HUES48 (cell line): ENCODE measurements around the gene TEAD2.

Source experiments
- H3K27ac ChIP-seq: one replicate; pipeline ENCODE4 v1.7.0; 2013; ENCODE audit warnings: low read depth, low read length, inconsistent platforms
- H3K27me3 ChIP-seq: 2 replicates; pipeline ENCODE4 v1.6.1; 2013; ENCODE audit warnings: mild to moderate bottlenecking, low read length; ENCODE audit not compliant: control insufficient read depth, insufficient read depth
- H3K36me3 ChIP-seq: 2 replicates; pipeline ENCODE4 v1.6.1; 2013; ENCODE audit warnings: low read length; ENCODE audit not compliant: control insufficient read depth, insufficient read depth
- H3K4me1 ChIP-seq: 2 replicates; pipeline ENCODE4 v1.6.1; 2013; ENCODE audit warnings: mild to moderate bottlenecking, low read length; ENCODE audit not compliant: control insufficient read depth, insufficient read depth
- H3K4me3 ChIP-seq: 2 replicates; pipeline ENCODE4 v1.5.1; 2013; ENCODE audit warnings: mild to moderate bottlenecking, low read depth, low read length
- H3K9ac ChIP-seq: 2 replicates; pipeline ENCODE4 v1.6.1; 2013; ENCODE audit warnings: mild to moderate bottlenecking, low read depth, low read length, moderate library complexity
- H3K9me3 ChIP-seq: 2 replicates; pipeline ENCODE4 v1.6.1; 2013; ENCODE audit warnings: low read length; ENCODE audit not compliant: control insufficient read depth, insufficient read depth

The TEAD2 gene

DNA sequence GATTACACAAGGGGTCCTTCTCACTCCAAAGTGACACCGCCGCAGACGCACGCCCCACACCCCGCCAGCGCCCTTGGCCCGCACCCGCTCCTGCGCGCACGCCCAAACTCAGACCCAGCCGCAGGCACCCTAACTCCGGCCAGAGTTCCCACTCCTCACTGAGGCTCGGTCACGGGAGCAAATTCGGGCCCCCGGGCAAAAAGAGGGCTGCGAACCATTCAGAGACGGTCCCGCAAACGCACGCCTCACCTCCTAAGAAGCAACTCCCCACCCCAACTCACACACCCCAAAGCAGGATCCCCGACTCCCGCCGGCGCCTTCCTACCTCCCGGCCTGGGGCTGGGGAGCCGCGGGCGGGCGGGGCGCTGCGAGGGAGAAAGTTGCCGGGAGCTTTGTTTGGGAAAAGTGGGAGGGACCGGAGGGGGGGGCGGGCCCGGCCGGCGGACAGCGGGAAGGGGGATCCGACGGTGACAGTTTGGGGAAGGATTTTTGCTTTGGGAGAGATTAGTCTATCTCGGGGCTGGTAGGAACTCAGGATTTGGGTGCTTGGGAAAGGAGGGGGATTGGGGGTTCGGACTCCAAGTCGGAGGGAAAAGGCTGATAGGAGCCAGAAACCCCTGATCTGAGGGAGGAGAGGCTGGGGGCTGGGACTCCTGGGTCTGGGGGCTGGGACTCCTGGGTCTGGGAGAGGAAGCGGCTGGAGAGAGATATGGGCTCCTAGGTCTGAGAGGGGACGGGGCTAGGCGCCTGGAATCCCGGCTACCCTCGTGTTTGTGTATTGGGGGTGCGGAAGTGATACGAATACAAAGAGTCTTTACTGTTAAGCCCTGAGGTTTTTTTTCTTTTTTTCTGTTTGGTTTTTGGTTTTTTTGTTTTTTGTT, at the start of gene TEAD2:
TEAD2 (minus strand) TSS at position 369 of the 881 bp plus-strand sequence. CDS start 2,341 bp downstream, outside the sequence.
- H3K4me3 ChIP-seq: peak within 1 kb of the TSS; percentile 95
- peak within 1 kb of the TSS; percentile 95 for H3K9ac ChIP-seq
- H3K9me3 ChIP-seq: no peaks in the 10 kb centered on the region
- H3K4me1 ChIP-seq: peaks cover 3% of the 10 kb centered on the region; the same call in 1 of the 2 replicates
- peak within 1 kb of the TSS; percentile 97 for H3K27ac ChIP-seq
- no peaks in the 10 kb centered on the region for H3K27me3 ChIP-seq
- H3K36me3 ChIP-seq: peaks cover 23% of the 10 kb centered on the region

DNA sequence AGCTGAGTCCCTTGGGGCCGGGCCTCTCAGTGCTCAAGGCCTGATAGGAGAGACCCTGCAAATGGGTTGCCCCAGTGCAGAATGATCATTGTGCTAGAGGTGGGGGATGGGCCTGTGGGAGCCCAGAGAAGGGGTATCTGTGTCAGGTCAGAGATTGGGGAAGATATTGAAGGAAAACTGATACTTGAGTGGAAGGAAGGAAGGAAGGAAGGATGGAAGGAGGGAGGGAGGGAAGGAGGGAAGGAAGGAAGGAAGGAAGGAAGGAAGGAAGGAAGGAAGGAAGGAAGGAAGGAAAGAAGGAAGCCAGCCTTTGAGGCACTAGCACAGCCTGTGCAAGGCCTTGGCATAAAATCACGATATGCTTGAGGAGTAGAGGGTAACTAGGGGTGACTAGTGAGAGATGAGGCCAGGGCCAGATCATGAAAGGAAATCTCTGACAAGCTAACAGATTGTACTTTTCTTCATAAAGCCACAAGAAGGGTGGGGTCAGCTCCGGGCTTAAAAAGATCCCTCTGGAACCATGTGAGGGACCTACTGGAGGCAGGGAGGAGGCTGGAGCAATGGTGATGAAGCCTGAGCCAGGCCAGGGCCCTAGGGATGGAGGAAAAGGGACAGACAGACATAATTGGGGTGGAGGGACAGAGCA, 49.6 kb upstream of the TEAD2 start:
- Histone ChIP-seq H3K36me3 (no peaks in the 10 kb centered on the region), H3K9ac (no peak overlapping the region), H3K9me3 (no peaks in the 10 kb centered on the region), H3K4me3 (no peak overlapping the region), H3K27ac (no peak overlapping the region), H3K27me3 (no peaks in the 10 kb centered on the region), H3K4me1 (peaks cover 11% of the 10 kb centered on the region; the same call in 1 of the 2 replicates)

GRCh38 chr19:49409441-49410029, 47.3 kb upstream of the TEAD2 start:
- Histone ChIP-seq H3K9me3 (no peaks in the 10 kb centered on the region), H3K36me3 (no peaks in the 10 kb centered on the region), H3K9ac (no peak overlapping the region), H3K4me1 (peaks cover 1% of the 10 kb centered on the region), H3K27ac (no peak overlapping the region), H3K4me3 (no peak overlapping the region), H3K27me3 (no peaks in the 10 kb centered on the region)

DNA sequence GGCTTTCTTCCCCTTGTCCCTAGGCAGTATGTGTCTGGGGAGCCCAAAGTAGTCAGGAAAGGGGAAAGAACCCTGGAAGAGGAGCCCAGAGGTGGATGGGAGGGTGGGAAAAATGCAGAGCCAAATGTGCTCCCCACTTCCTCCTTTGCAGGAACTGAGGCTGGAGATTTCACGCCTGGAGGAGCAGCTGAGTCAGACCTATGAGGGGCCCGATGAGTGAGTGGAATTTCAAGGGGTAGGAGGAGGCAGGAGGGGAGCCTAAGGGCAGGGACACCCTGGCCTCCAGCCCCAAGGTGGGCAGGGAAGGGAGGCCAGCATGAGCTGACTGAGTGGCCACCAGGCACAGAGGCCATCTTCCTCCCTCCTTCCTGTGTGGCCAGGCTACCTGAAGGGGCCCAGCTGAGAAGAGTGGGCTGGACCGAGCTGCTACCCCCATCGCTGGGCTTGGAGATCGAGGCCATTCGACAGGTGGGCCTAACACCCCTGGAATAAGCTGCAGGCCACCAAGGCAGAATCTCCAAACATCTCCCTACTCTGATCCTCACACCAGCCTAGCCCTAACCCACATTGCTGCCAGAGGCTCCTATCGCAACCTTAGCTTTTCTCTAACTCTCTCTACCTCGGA, 46.7 kb upstream of the TEAD2 start:
- no peak overlapping the region for H3K4me3 ChIP-seq
- peaks cover 7% of the 10 kb centered on the region for H3K4me1 ChIP-seq
- H3K36me3 ChIP-seq: no peaks in the 10 kb centered on the region
- no peaks in the 10 kb centered on the region for H3K27me3 ChIP-seq
- H3K9me3 ChIP-seq: no peaks in the 10 kb centered on the region
- no peak overlapping the region for H3K27ac ChIP-seq
- no peak overlapping the region for H3K9ac ChIP-seq

DNA sequence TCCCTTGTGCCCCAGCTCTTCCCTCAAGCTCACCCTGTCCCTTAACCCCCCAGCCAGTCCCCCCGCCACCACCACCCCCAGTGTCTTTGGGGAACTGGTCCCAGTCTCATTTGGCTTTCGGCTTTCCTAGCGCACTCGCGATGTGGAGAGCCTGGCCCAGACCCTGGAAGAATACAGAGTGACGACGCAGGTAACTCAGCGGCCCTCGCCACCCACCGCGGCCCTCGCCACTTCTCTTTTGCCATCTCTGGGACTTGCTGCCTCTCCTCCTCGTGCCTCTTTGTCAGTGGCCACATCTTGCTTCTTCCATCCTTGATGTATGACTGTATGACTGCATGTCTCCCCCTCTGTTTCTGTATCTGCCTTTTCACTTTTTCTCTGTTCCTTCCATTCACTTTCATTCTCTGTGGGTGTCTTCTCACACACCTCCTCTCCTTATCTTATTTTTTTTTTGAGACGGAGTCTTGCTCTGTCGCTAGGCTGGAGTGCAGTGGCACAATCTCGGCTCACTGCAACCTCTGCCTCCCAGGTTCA, 45.3 kb upstream of the TEAD2 start:
- H3K36me3 ChIP-seq: no peaks in the 10 kb centered on the region
- H3K4me1 ChIP-seq: peaks cover 14% of the 10 kb centered on the region
- no peaks in the 10 kb centered on the region for H3K9me3 ChIP-seq
- no peak overlapping the region for H3K4me3 ChIP-seq
- no peak overlapping the region for H3K9ac ChIP-seq
- no peaks in the 10 kb centered on the region for H3K27me3 ChIP-seq
- no peak overlapping the region for H3K27ac ChIP-seq

DNA sequence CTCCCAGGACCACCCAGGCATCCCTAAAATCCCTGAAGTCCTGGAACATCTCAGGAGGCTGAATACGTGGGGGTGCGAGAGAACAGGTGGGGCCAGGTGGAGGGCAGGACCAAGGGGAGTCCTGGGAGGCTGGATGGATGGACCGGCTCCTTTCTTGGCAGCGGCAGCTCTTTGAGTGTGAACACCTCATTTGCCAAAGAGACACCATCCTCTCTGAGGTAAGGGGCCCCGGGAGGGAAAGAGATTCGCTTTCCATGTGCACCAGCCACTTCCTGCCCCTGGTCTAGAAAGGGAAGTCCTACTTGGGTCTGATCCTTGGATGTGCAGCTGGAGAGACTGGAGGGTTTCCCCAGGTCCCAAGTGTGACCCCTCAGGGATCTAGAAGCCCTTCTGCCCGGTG, 44.9 kb upstream of the TEAD2 start:
- H3K9ac ChIP-seq: no peak overlapping the region
- no peak overlapping the region for H3K4me3 ChIP-seq
- peaks cover 14% of the 10 kb centered on the region for H3K4me1 ChIP-seq

DNA sequence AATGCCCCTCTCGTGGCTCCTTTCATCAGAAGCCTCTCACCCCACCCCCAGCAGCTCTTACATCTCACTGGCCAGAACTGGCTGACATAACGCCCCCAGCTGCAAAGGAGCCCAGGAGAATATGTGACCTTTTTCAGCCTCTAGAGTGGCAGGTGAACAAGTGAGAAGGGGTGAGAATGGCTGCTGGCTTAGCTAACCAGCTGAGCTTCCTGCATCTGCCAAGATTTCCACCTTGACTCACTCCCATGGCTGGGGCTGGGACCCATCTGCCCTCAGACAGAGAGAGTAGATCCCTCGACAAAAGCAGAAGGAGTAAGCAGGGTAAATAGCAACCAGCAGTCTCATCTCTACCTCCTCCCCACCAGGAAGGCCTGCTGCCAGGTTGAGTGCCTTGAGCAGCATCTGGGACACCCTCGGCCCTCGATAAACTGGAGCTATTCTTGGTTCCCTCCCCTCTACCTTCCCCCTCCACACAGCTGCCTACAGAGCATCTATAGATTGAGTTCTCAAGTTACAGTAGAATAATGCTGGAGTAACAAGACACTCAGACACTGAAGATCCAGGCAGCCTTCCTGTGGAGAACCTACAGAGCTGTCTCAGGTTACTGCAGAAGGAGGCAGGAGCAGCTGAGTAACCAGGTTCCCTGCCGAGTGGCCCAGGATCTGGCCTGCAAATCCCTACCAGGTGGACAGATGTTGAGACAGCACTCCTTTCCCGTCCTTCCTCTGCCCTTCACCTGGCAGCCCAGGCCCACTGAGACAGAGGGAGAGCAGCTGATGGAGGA, 41.4 kb upstream of the TEAD2 start:
- H3K27ac ChIP-seq: peak overlapping the region; percentile 92
- peak overlapping the region; percentile 4; the same call in 1 of the 2 replicates for H3K9ac ChIP-seq
- H3K36me3 ChIP-seq: no peaks in the 10 kb centered on the region
- no peak overlapping the region for H3K4me3 ChIP-seq
- H3K27me3 ChIP-seq: no peaks in the 10 kb centered on the region
- H3K9me3 ChIP-seq: no peaks in the 10 kb centered on the region
- H3K4me1 ChIP-seq: peaks cover 14% of the 10 kb centered on the region

More for the DNA sequence above, 44.9 kb upstream of the TEAD2 start:
- H3K36me3 ChIP-seq: no peaks in the 10 kb centered on the region
- H3K27me3 ChIP-seq: no peaks in the 10 kb centered on the region
- no peaks in the 10 kb centered on the region for H3K9me3 ChIP-seq
- no peak overlapping the region for H3K27ac ChIP-seq

- H3K4me3 ChIP-seq: no peak overlapping the region
- H3K9ac ChIP-seq: no peak overlapping the region
- H3K27ac ChIP-seq: no peak overlapping the region
- no peaks in the 10 kb centered on the region for H3K36me3 ChIP-seq
- no peaks in the 10 kb centered on the region for H3K27me3 ChIP-seq
- H3K4me1 ChIP-seq: peaks cover 17% of the 10 kb centered on the region
- H3K9me3 ChIP-seq: no peaks in the 10 kb centered on the region
Observed at GRCh38 chr19:49400029-49400428, 37.8 kb upstream of the TEAD2 start.

DNA sequence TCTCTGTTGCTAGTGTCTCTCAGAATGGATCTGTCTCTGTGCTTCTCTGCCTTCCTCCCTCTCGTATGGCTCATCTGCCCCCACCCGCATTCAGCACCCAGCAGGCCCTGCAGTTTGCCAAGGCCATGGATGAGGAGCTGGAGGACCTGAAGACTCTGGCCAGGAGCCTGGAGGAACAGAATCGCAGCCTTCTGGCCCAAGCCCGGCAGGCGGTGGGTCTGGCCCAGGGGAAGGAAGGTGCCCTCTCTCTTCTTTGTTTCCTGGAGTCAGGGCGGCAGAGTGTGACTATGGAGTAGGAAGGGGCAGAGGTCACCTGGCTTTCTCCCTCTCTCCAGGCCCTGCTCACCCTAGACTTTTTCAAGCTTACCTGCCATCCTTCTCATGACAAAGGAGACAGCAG, 36.7 kb upstream of the TEAD2 start:
- H3K9ac ChIP-seq: no peak overlapping the region
- no peak overlapping the region for H3K4me3 ChIP-seq
- peaks cover 10% of the 10 kb centered on the region for H3K4me1 ChIP-seq
- H3K27me3 ChIP-seq: no peaks in the 10 kb centered on the region
- H3K36me3 ChIP-seq: no peaks in the 10 kb centered on the region
- no peak overlapping the region for H3K27ac ChIP-seq
- H3K9me3 ChIP-seq: no peaks in the 10 kb centered on the region

- H3K27ac ChIP-seq: no peak overlapping the region
- no peak overlapping the region for H3K9ac ChIP-seq
- H3K27me3 ChIP-seq: no peaks in the 10 kb centered on the region
- H3K9me3 ChIP-seq: no peaks in the 10 kb centered on the region
- H3K4me1 ChIP-seq: peaks cover 3% of the 10 kb centered on the region; the same call in 1 of the 2 replicates
- no peaks in the 10 kb centered on the region for H3K36me3 ChIP-seq
- H3K4me3 ChIP-seq: no peak overlapping the region
Observed at GRCh38 chr19:49398001-49398615, 35.9 kb upstream of the TEAD2 start.
